Right ventricle myocardium inferior (tissue), 1 donor: ENCODE measurements around the gene LYST. TPM values are rescaled to one million over a fixed set of nuclear protein-coding genes. Genes with fewer than 3 reads are reported as not detected.

ENCODE experiments used
- ATAC-seq: fragments of 200-7000 bp; cut with Tn5 transposase; one replicate; pipeline ENCODE4 v1.9.1; 2020; ENCODE audit warnings: mild to moderate bottlenecking, moderate library complexity
- DNase-seq: peaks from one replicate; pipeline ENCODE4 v3.0.0; 2021; ENCODE audit errors: missing footprints
- intact Hi-C: fragments of 100-400 bp; cut with DNase I; formaldehyde crosslinking; loops from one replicate; pipeline ENCODE4 v1.11.0; 2022
- total RNA-seq: library from RNA; stranded (reverse); fragmentation: NEBNext Ultra II Directional; extraction: Animal tissue kit (Norgen Biotek cat#: 25700); gene quantifications from one replicate; pipeline ENCODE4 v1.2.1, GENCODE V29; 2021
- donor health status: DM: no; HTN: yes; CAD: no; lungs with severe emphysema.

Gene LYST
- total RNA-seq, 1 donor from 2014 or later: 10.6 TPM

DNA sequence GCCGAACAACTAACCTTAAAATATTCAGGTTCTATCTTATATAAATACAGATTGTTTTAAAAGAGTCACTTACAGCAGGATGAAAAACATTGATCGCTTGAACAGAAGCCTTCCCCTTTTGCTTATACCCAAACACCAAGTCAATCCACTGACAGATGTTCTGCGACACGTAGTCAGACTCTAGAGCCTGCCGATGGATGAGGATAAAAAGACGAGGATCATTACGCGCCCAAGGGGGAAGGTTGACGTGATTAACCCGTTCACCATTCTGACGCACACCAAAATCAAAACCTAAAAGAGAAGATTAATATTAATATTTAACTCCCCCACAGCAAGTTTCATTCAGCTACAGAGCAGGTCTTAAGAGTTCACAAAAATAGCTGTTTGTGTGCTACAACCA lies 157.7 kb downstream of the LYST start:
- ATAC-seq: no peak
- DNase-seq: no peak
- intact Hi-C loops: no loop called here

DNA sequence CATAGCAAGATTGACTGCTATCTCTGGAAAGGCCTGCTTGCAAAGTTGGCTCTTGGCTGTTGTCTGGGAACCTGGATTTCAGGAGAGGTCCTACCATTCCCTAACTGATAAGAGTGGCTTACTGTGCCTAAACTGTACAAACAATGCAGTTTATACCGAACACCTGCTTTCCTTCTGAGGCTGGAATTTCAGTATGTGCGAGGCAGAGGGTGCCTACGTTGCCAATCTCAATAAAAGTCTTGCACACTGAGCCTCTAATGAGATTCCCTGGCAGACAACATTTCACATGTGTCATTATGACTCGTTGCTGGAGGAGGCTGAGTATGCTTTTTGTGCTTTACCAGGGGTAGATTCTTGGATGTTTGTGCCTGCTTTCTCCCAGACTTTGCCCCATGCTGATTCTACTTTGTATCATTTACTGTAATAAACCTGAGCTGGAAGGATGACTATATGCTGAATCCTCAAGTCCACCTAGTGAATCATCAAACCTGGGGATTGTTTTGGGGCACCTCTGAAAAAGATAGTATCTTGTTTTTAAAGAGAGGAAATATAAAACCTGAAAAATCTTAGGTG lies 158.2 kb downstream of the LYST start:
- intact Hi-C loops: no loop called here
- ATAC-seq (no peak), DNase-seq (no peak)

DNA sequence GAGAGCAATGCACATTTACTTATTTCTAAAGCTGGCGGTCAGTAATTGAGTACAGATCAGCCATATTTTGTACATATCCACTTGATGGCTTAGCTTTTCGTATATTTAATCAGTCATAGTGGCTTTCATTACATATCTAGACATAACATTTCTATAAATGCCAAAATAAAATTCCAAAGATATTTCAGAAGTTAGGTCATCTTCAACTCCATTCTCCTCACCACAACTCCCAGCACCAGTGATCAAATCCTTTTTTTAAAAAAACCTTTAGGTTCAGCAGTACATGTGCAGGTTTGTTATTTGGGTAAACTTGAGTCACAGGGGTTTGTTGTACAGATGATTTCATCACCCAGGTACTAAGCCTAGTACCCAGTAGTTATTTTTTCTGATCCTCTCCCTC lies 163.2 kb downstream of the LYST start:
- ATAC-seq (no peak), DNase-seq (no peak)
- intact Hi-C loops: no loop called here

DNA sequence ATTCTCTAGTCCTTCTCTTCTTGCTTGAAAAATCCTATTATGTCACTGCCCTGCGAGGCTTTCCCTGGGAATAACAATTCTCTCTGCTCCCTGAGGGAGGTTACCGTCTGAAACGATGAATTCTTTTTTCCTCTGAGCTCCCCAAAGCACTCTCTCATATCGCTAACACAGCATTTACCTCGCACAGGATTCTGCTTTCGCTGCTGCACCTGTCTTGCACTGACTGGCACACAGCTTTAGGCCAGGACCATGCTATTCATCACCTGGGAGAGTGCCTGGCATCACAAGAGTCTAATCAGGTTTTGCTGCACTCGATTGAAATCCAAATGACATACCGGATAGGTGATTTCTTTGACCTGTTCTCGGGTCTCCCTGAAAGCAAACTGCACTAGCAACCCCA lies 164.3 kb downstream of the LYST start:
- intact Hi-C loops: no loop called here
- DNase-seq (no peak), ATAC-seq (no peak)

DNA sequence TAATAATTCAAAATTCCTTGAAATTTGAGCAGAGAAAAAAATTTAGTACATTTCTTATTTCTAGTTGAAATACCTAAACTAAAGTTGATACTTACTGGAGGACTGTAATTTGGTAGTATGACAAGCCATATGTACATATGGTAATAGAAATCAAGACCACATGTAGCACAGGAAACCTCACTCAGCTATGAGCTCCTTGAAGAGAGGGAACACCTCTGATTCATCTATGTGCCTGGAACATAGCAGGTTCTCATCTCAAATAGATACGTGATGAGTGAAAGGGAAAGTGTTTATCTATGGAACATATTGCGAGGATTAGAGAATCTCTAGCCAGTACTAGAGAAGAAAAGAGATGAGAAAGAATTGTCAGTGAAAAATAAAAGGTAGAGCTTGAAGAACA lies 169.2 kb downstream of the LYST start:
- no peak for DNase-seq
- intact Hi-C loops: no loop called here

DNA sequence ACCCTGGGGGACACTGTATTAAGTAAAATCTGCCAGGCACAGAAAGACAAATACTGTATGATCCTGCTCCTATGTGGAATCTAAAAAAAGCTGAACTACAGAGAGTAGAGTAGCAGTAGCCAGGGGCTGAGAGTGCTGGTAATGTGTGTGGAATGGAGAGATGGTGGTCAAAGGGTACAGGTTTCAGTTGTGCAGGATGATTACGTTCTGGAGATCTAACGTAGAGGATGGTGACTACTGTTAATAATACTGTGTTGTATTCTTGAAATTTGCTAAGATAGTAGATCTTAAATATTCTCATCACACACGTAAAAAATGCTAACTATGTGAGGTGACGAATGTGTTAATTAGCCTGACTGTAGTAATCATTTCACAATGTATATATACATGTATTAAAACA lies 177.3 kb downstream of the LYST start:
- no peak for ATAC-seq
- DNase-seq: no peak

More for the DNA sequence above, 169.2 kb downstream of the LYST start:
- no peak for ATAC-seq

DNA sequence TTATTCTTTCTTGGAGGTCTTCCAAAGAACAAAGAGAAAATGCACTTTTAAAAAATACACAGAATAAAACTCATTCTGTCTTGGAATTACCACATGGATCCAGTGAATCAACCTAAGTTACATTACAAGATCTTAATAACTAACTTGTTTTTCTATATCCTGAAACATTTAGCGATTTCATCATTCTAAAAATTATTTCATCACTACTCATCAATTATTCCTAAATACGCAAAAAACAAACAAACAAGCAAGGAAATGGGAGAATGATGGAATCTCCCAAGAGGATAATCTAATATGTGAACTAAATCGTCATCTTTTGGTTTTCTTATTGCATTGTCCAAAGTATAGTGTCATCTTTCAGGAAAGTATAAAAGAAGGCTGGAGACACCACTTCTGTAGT lies 178.6 kb downstream of the LYST start:
- no peak for DNase-seq
- ATAC-seq: no peak
- intact Hi-C loops: no loop called here

More for the DNA sequence above, 177.3 kb downstream of the LYST start:
- intact Hi-C loops: no loop called here

DNA sequence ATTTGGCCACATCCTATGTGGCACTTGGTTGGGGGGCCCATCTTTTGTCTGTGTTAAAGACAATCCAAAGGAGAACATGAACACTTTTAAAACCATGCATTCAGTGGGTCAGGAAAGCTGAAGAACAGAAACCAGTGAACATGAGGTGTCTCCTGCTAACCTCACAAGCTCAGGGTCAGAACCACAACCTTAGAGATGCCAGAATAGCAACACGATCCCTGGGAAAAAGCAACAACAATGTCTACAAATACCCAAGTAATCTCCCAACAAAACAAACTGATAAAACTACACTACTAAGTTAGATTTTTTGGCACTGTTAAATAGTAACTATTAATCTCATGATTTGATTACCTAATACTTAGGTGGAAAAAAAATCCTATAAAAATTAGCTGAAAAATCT lies 183.1 kb downstream of the LYST start:
- DNase-seq: no peak
- no peak for ATAC-seq
- intact Hi-C loops: no loop called here

DNA sequence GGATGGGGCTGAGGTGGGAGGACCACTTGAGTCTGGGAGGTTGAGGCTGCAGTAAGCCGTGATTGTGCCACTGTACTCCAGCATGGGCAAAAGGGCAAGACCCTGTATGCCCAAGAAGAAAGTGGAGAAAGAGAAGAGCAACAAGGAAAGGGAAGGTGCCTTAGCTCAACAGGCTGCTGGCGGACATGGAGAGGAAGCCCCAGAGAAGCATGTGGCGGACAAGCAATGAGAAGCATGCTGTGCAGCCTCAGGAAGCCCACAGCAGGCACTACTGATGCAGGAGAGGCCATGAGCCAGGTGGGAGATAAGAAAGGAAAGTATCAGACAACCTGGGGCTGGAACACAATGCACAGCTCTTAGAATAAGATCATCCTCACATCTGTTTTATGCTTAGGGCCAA lies 184.5 kb downstream of the LYST start:
- intact Hi-C loops: no loop called here
- DNase-seq (no peak), ATAC-seq (no peak)

DNA sequence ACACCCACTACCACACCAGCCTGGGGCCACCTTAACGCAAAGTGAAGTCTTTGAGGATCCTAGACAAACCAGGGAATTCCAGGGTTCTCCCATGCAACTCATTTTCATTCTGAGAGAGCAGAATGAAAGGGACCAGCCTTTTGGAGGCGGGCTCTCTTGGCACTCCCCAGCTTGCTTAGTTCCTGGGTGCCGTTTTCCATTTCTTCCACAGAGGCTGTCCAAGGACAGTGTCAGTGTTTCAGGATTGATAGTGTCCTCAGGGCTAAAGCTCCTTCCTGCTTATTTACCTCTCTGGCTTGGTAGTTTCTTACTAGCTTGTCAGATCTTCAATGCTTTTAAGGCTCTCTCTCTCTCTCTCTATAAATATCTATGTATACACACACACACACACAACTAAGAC lies 187.1 kb downstream of the LYST start:
- intact Hi-C loops: no loop called here

DNA sequence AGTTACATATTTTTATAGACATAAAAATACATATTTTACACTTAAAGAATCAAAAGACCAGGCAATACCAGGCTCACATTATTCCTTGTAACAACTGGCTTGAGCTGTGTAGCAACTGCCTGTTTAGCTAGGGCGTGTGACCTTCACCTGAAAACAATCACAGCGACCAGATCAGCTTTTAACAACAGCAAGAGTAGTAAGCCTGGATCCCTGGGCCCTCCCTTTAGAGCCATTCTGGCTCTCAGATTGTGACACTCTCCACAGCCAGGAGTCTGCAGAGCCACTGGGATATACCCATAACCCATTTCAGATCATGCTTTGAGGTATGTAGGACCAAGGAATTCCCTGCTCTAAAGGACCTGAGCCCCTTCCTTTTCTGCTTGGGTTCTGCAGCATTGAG lies 187.7 kb downstream of the LYST start:
- DNase-seq: no peak
- intact Hi-C loops: no loop called here
- ATAC-seq: no peak

More for the DNA sequence above, 187.1 kb downstream of the LYST start:
- DNase-seq (no peak), ATAC-seq (no peak)

DNA sequence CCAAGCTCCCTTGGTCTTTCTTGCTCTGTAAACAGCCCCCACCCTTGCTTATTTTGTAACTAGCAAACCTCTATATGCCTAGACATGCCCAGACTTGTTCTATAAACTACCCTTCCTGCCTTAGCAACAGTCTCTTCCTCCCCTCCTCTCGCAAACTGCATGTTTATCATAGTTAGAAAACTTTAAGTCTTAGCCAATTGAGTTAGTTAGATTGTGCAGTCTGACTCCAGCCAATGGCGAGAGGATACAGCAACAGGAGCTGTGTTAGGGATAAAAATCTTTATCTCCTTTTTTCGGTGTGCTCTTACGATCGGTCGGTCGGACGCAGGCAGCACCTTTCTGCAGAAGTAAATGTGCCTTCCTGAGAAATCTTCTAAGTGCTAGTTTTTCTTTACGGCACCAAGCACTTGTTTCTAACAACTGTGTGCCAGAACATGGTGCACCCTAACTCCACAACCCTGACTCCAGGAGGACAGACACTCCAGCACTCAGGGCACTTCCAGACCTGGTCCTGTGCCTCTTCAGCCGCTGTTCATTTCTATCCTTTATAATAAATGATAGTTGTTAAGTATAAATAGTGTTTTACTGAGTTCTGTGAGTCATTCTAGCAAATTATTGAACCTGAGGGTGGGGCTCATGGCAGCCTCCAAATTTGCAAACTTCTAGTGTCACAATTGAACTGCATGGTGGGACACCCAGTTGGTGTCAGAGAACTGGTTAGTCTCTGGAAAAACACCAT lies 191.4 kb downstream of the LYST start:
- intact Hi-C loops: no loop called here
- DNase-seq (no peak), ATAC-seq (no peak)

DNA sequence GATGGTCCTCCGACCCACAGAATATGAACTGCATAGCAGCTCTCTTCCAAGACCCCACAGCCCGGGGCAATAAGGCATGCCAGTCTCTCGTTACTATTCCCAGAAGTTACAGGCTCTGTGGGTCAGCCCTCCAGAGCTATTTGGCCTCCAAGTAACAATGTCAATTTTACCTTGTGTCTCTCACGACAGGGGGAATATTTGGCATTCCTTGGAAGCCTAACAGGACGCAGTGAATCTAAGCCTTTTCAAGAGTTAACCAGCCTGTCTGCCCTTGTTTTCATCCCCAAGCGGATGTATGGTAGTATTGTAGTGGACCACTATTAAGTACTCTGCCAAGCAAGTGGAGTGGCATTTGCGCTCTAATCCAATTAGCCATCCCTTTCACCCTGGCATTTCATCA lies 192.7 kb downstream of the LYST start:
- DNase-seq (no peak), ATAC-seq (no peak)
- intact Hi-C loops: no loop called here

DNA sequence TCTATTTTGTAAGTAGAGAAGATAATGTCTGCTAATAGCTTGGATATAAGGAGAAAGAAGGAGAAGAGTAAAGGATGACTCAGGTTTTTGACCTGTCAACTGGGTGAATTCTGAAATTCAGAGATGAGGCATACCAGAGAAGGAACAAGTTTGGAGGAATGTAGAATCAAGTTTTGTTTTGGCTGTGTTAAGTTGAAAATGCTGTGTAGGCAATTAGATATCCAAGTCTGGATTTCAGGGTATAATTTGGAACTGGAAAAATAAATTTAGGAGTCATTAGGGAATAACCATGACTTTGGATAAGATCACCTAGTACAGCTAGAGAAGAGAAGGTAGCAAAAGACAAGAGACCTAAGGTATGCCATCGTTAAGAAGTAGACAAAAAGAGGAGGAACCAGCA lies 194.7 kb downstream of the LYST start:
- ATAC-seq (no peak), DNase-seq (no peak)
- intact Hi-C loops: no loop called here

DNA sequence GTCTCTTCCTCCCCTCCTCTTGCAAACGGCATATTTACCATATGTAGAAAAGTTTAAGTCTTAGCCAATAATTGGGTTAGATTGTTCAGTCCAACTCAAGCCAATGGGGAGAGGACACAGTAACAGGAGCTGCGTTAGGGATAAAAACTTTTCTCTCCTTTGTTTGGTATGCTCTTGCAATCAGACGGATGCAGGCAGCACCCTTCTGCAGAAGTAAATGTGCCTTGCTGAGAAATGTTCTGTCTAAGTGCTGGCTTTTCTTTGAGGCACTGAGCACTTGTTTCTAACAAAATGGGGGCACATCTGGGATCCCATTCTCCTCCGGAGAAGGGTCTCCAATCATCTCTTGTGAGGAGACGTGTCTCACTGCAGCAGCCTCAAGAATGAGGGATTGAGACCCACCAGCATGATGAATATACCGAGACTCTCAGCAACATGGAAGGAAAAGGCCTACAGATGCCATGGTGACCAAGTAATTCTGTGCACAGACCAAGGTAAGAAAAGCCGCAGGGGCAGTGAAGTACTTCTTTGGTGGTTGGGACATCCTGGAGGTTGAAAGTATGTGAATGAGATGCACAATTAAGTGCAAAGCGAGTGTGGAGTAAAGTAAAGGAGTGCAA lies 196.4 kb downstream of the LYST start:
- no peak for DNase-seq
- intact Hi-C loops: no loop called here
- ATAC-seq: no peak

DNA sequence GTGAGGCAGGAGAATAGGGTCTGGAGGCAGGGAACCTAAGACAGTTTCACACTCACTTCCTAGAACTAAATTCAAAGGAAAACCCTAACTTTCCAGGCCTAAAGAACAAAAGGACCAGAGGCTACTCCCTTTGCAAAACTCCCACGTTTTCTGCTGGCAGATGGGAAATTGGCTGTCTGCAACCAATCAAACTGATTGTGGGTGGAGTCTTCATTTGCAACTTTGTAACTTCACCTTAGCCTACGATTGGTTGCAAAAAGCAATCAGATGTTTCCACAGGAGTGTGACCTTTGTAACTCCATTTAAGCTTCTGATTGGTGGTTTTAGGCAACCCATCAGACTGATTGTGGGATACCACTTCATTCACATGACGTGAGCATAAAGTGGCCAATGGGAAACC lies 197.4 kb downstream of the LYST start:
- DNase-seq: no peak
- ATAC-seq: no peak
- intact Hi-C loops: no loop called here

DNA sequence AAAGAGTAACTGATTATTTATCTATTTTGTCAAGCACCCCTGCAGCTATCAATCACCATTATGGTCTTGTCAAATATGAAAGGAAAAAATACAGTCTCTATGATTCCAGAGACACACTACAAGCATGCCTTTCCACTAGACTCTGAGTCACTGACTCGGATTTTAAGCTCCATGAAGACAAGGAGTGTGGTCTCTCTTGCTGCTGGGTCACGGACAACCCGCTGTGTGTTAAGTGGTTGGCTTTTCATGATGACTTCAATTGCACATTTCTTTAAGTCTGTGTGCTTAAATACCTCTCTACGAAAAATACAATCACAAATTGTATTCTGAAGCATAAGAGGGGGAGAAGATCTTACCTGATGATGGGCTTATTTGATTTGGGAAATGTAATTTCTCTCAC lies 203.1 kb downstream of the LYST start:
- ATAC-seq (no peak), DNase-seq (no peak)
- intact Hi-C loops: no loop called here

DNA sequence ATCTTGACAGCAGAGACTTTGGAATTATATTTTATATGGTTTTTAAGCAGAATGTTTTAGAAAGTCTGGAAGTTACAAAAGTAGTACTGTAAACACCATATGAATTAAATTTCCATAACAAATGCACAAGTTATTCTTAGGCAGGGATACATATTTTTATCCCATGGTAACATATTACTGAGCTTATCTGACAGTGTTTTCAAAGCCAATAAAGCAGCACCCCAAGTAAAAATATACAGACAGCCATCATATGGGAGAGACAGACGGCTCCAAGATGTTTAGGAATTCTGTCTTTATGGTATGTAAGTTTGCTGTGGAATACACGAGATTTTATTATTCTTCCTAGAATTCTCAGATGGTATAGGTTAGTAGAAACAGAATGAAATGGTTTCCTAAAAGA lies 205.1 kb downstream of the LYST start:
- intact Hi-C loops: no loop called here
- ATAC-seq (no peak), DNase-seq (no peak)

DNA sequence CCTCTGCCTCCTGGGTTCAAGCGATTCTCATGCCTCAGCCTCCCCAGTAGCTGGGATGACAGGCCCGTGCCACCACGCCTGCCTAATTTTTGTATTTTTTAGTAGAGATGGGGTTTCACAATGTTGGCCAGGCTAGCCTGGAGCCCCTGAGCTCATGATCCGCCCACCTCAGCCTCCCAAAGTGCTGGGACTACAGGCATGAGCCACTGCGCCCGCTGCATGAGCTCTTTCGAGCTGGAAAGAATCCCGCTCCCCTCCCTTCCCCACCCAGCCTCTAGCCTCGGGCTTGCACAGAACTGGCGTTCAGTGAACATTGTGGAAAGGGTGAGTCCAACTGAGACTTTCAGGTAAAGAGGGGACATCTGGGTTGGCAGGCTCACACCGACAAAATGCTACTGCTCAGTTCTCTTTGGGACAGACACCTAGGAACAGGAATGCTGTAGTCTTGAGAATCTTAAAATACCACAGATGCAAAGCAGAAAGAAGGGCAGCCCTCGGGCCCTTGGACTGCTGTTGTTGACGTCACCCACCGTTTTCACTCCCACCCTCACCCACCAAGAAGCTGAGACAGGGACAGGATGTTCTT lies 207.4 kb downstream of the LYST start:
- DNase-seq: no peak

More for the DNA sequence above, 207.4 kb downstream of the LYST start:
- intact Hi-C loops: no loop called here
- ATAC-seq: no peak
